Measurements from ENCODE around the gene SYCE1L. TPM values are rescaled to one million over a fixed set of nuclear protein-coding genes. Genes with fewer than 3 reads are reported as not detected.

Gene SYCE1L
- total and polyA plus RNA-seq, 9 donors: 4.0 to 13.2 (median 7.6) TPM

DNA sequence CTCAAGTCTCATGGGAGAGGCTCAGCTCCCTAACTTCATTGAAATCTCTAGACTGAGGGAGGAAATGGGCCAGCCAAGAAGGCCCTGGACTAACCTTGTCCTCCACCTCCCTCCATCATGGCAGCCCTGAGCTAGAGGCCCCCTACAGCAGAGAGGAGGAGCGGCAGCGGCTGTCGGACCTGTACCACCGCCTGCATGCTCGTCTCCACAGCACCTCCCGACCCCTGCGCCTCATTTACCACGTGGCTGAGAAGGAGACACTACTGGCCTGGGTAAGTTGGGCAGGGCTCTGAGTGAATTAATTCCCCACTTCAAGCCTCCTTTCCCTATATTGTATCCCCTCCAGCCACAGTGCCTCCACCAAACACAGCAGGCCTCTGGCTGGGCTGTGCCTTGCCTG, 3.8 kb upstream of the SYCE1L start:
- DNase-seq: no peak
- Histone ChIP-seq H3K4me1 (ENCODE audit: control insufficient read depth, insufficient read depth, low read length) (peaks cover 6% of the 10 kb centered on the region), H3K36me3 (ENCODE audit: control insufficient read depth, insufficient read depth, low read length) (peaks cover 51% of the 10 kb centered on the region), H3K27ac (ENCODE audit: low read length) (no peak overlapping the region), H3K9me3 (replicated peaks; ENCODE audit: control insufficient read depth, low read depth, low read length) (no peaks in the 10 kb centered on the region), H3K4me3 (ENCODE audit: low read length) (no peak overlapping the region), H3K27me3 (ENCODE audit: control insufficient read depth, insufficient read depth, low read length) (no peaks in the 10 kb centered on the region)
- WGBS (ENCODE audit: insufficient coverage): 70% methylated on average over 4 of the region's 8 CpGs

DNA sequence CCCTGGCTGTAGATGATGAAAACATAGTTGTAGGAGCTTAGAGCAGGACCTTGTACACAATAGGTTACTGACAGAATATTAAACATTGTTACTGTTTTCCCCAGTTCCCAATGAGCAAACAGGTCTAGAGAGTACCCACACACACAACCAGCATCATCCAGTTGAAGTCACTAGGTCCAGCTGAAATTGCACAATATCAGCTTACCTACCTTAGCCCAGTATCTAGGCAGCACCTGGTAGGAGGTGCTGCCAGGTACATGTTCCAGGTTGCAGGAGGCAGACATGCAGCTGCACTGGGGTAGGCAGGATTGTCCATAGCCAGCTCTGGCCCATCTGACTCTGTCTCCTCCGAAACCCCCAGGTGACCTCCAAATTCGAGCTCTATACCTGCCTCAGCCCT, 1.5 kb upstream of the SYCE1L start:
- Histone ChIP-seq H3K4me3 (ENCODE audit: low read length) (no peak overlapping the region), H3K27me3 (ENCODE audit: control insufficient read depth, insufficient read depth, low read length) (no peaks in the 10 kb centered on the region), H3K9me3 (replicated peaks; ENCODE audit: control insufficient read depth, low read depth, low read length) (no peaks in the 10 kb centered on the region), H3K27ac (ENCODE audit: low read length) (no peak overlapping the region), H3K36me3 (ENCODE audit: control insufficient read depth, insufficient read depth, low read length) (peaks cover 51% of the 10 kb centered on the region), H3K4me1 (ENCODE audit: control insufficient read depth, insufficient read depth, low read length) (no peaks in the 10 kb centered on the region)
- 100% methylated on average over 2 of the region's 2 CpGs for WGBS (ENCODE audit: insufficient coverage)
- DNase-seq: no peak

DNA sequence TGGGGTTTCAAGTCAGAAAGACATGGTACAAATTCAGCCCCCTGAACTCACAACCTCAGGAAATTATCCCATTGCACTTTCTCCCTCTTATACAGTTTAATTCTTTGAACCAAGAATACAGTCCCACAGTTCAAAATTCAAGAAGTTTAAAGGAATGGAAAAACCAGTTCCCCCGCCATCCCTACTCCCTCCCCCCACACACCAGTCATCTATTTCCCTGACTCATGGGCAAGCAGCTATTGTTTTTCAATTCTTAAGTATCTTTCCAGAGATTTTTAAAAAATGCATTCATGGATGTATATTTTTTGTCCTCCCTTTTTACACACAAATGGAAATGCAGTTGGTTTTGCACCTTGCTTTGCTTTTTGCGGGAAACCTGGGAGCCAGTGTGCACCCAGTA, 7.3 kb downstream of the SYCE1L start:
- Histone ChIP-seq H3K27me3 (ENCODE audit: control insufficient read depth, insufficient read depth, low read length) (no peaks in the 10 kb centered on the region), H3K9me3 (replicated peaks; ENCODE audit: control insufficient read depth, low read depth, low read length) (no peaks in the 10 kb centered on the region), H3K4me1 (ENCODE audit: control insufficient read depth, insufficient read depth, low read length) (peaks cover 9% of the 10 kb centered on the region), H3K4me3 (ENCODE audit: low read length) (no peak overlapping the region), H3K27ac (ENCODE audit: low read length) (peak overlapping the region; percentile 63), H3K36me3 (ENCODE audit: control insufficient read depth, insufficient read depth, low read length) (no peaks in the 10 kb centered on the region)
- peak; percentile 69 for DNase-seq
- WGBS (ENCODE audit: insufficient coverage): 67% methylated on average over 1 of the region's 2 CpGs

DNA sequence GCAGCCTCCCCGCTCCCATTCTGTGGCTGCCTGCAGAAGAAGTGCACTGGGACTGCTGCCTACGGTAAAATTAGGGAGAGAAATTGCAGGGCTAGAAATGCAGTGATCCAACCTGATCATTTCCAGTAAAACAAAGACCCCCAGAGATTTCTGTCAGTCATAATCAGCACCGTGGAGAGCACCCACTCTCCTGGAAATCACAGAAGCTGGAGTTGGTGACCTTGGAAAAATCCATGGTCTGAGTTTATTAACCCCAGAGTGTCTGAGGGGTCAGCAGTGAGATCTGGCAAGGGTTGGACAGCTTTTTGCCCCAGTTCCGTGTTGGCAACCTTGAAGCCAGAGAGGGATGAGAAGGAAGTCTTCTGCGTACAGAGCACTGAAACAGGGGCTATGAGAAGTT, 7.8 kb downstream of the SYCE1L start:
- peak; percentile 53 for DNase-seq
- WGBS (ENCODE audit: insufficient coverage): 73% methylated on average over 2 of the region's 5 CpGs
- Histone ChIP-seq H3K4me3 (ENCODE audit: low read length) (no peak overlapping the region), H3K27ac (ENCODE audit: low read length) (peak overlapping the region; percentile 6), H3K4me1 (ENCODE audit: control insufficient read depth, insufficient read depth, low read length) (peaks cover 14% of the 10 kb centered on the region), H3K27me3 (ENCODE audit: control insufficient read depth, insufficient read depth, low read length) (no peaks in the 10 kb centered on the region), H3K9me3 (replicated peaks; ENCODE audit: control insufficient read depth, low read depth, low read length) (no peaks in the 10 kb centered on the region), H3K36me3 (ENCODE audit: control insufficient read depth, insufficient read depth, low read length) (no peaks in the 10 kb centered on the region)

DNA sequence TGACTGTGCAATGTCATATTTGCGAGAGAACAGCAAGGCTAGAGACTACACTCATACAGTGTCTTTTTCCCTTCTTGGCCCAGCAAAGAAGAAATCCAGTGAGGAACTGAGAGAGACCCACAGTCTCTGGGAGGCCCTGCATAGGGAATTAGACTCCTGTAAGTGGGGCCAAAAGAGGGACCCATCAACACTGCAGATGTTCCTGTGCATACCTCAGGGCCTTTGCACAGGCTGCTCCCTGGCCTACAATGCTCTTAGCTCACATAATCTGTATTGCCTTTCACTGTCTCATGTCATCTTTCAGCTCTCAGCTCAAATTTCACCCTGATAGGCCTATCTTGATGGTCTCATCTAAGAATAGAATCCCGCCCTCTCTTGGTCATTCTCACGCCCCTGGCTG, 9.2 kb downstream of the SYCE1L start:
- Histone ChIP-seq H3K9me3 (replicated peaks; ENCODE audit: control insufficient read depth, low read depth, low read length) (no peaks in the 10 kb centered on the region), H3K4me1 (ENCODE audit: control insufficient read depth, insufficient read depth, low read length) (peaks cover 18% of the 10 kb centered on the region), H3K4me3 (ENCODE audit: low read length) (no peak overlapping the region), H3K27ac (ENCODE audit: low read length) (no peak overlapping the region), H3K27me3 (ENCODE audit: control insufficient read depth, insufficient read depth, low read length) (no peaks in the 10 kb centered on the region), H3K36me3 (ENCODE audit: control insufficient read depth, insufficient read depth, low read length) (no peaks in the 10 kb centered on the region)
- WGBS (ENCODE audit: insufficient coverage): no CpG with 5 or more reads among the region's 3 CpGs
- no peak for DNase-seq

DNA sequence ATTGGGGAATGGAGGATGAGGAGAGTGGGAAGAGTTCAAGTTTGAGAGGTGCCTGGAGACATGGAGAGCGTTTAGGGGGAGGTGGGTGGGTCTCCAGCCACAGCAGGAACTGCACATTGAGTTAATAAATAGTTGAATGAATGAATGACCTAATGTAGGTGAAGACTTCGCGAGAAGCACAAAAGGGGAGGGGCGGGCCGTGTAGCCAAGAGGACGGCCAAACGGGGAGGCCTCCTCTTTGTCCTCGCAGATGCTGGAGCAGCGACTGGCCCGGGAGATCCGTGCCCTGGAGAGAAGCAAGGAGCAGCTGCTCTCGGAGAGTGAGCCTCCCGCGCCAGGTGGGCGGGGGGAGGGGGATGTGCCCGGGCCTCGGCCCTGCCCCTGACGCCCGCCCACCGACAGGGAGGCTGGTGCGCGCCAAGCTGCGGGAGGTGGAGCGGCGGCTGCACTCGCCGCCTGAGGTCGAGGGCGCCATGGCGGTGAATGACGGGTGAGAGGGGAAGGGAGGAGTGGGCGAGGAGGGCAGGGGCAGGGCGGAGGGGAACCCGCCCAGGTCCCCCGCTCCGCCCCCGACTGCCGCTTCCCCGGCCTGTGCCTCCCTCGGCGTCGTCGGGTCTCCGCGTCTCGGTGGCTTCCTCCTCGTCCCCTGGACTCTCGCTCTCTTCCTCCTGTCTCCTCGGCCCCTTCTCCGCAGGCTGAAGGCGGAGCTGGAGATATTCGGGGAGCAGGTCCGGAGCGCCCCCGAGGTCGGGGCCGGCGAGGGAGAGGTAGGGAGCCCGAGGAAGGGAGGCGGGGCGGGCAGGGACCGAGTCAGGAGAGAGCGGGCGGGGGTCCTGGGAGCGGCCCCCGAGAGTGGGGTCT, 12.9 kb downstream of the SYCE1L start:
- peak overlapping the region; percentile 87 for H3K27ac ChIP-seq (ENCODE audit: low read length)
- under 1% methylated on average over 53 of the region's 66 CpGs for WGBS (ENCODE audit: insufficient coverage)

DNA sequence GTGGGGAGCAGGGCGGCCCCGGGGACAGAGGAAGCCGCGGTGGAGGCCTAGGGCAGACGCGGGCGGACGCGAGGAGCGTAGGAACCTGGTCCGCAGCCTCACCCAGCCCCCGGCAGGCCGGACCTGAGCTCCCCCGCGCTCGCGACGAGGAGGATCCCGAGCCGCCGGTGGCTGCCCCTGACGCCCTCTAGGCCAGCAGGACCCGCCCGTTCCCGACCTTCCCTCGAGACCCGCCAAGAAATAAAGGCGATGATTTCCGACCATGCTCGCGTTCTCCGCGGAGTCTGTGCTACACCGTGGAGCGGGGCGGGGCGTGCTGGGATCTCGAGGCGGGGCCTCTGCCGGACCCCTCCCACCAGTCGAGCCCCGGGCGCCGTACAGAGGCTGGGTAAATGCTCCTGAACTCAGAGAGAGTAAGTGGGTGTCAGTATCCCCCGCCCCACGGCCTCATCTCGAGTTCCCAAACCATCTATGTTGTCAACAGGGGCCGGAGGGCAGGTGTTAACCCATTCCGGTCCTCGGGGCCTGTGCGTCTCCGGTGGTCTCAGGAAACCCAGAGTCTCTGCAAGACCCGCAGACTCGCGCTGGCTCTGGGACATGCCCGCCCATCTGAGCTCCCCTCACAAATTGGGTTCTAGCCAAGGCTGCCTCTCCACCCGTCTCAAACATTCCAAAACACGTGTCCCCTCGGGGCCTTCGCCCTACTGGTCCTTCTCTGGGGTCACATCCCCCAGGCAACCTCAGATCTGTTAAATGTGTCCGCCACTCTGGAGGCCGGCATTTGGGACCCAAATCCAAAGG, 13.7 kb downstream of the SYCE1L start:
- Histone ChIP-seq H3K9me3 (replicated peaks; ENCODE audit: control insufficient read depth, low read depth, low read length) (no peaks in the 10 kb centered on the region), H3K27ac (ENCODE audit: low read length) (peak overlapping the region; percentile 87), H3K4me1 (ENCODE audit: control insufficient read depth, insufficient read depth, low read length) (peaks cover 12% of the 10 kb centered on the region), H3K4me3 (ENCODE audit: low read length) (peak overlapping the region; percentile 76), H3K27me3 (ENCODE audit: control insufficient read depth, insufficient read depth, low read length) (no peaks in the 10 kb centered on the region), H3K36me3 (ENCODE audit: control insufficient read depth, insufficient read depth, low read length) (no peaks in the 10 kb centered on the region)
- peak; percentile 65 for DNase-seq
- 12% methylated on average over 58 of the region's 62 CpGs for WGBS (ENCODE audit: insufficient coverage)

More for the DNA sequence above, 12.9 kb downstream of the SYCE1L start:
- DNase-seq: peak; percentile 90
- Histone ChIP-seq H3K27me3 (ENCODE audit: control insufficient read depth, insufficient read depth, low read length) (no peaks in the 10 kb centered on the region), H3K9me3 (replicated peaks; ENCODE audit: control insufficient read depth, low read depth, low read length) (no peaks in the 10 kb centered on the region), H3K4me1 (ENCODE audit: control insufficient read depth, insufficient read depth, low read length) (peaks cover 16% of the 10 kb centered on the region), H3K36me3 (ENCODE audit: control insufficient read depth, insufficient read depth, low read length) (no peaks in the 10 kb centered on the region), H3K4me3 (ENCODE audit: low read length) (peak overlapping the region; percentile 76)

DNA sequence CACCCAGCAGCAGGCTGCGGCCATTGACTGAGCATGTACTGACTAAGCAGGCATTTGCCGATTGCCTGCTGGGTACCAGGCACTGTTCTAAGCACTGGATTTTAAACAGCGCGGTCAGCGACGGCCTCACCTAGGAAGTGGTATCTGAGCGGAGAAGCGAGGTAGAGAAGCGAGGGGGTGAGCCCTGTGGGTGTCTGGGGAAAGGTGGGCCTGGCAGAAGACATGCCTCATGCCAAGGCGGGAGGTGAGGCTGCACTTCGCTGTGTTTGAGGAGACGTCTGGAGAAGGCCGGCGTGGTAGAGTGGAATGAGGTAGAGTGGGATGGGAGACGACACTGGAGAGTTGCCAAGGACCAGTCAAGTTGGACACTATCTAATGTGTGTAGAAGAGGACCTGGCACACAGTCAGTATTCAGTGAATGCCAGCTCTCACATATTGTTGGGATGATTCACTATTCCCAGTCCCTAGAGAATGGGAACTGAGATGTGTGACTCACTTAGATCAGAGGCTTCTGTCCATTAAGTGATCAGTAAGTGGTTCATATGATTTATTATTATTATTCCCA, 14.4 kb downstream of the SYCE1L start:
- H3K4me3 ChIP-seq (ENCODE audit: low read length): no peak overlapping the region
- H3K36me3 ChIP-seq (ENCODE audit: control insufficient read depth, insufficient read depth, low read length): no peaks in the 10 kb centered on the region
- H3K27me3 ChIP-seq (ENCODE audit: control insufficient read depth, insufficient read depth, low read length): no peaks in the 10 kb centered on the region
- H3K4me1 ChIP-seq (ENCODE audit: control insufficient read depth, insufficient read depth, low read length): peaks cover 12% of the 10 kb centered on the region
- no peak overlapping the region for H3K27ac ChIP-seq (ENCODE audit: low read length)
- 90% methylated on average over 15 of the region's 15 CpGs for WGBS (ENCODE audit: insufficient coverage)
- DNase-seq: peak; percentile 49
- no peaks in the 10 kb centered on the region for H3K9me3 ChIP-seq (replicated peaks; ENCODE audit: control insufficient read depth, low read depth, low read length)

DNA sequence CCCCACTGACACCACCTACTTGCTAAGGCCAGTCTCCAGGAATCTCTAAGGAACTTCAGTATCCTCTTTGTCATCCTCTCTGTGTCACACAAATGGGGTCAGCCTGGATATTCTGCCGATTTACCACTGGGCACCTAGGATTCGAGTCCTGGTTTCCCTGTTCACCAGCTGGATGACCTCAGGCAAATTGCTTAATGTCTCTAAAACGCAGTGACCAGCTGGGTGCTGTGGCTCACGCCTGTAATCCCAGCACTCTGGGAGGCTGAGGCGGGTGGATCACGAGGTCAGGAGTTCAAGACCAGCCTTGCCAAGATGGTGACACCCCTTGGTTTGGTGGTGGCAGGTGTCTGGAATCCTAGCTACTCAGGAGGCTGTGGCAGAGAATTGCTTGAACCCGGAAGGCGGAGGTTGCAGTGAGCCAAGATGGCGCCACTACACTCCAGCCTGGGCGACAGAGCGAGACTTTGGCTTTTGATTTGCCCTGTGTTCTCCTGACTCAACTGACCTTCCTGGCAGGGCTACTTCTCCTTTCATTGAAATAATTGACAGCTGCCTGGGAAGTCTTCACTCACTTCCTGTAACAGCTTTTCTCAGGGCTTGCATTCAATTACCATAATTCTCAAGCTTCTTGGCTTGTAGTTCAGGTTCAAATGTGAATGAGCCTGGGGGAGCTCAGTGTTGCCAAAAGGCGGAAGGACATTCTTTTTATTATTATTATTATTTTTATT, 15.4 kb downstream of the SYCE1L start:
- 95% methylated on average over 10 of the region's 12 CpGs for WGBS (ENCODE audit: insufficient coverage)
- Histone ChIP-seq H3K36me3 (ENCODE audit: control insufficient read depth, insufficient read depth, low read length) (no peaks in the 10 kb centered on the region), H3K9me3 (replicated peaks; ENCODE audit: control insufficient read depth, low read depth, low read length) (no peaks in the 10 kb centered on the region), H3K27ac (ENCODE audit: low read length) (no peak overlapping the region), H3K4me1 (ENCODE audit: control insufficient read depth, insufficient read depth, low read length) (peaks cover 12% of the 10 kb centered on the region), H3K4me3 (ENCODE audit: low read length) (no peak overlapping the region), H3K27me3 (ENCODE audit: control insufficient read depth, insufficient read depth, low read length) (no peaks in the 10 kb centered on the region)
- DNase-seq: no peak

Data from muscle of leg (tissue), 11 donors.